SK-N-SH treated with all-trans-retinoic acid at 6 μM for 48 hours (cell line): Measurements from ENCODE around the gene FOLR2.
"Not testable (repeated sequence)": the region's sequence is repeated elsewhere in the genome, so short reads cannot be mapped to it uniquely, and the experiment has no call there.

Experiments used
- BACH2 ChIP-seq: fragments of 250-450 bp; sonication (Bioruptor Pico); IDR thresholded peaks from 2 replicates; pipeline ENCODE4 v1.9.0; 2021; ENCODE audit warnings: mild to moderate bottlenecking, borderline replicate concordance
- CSRNP3 ChIP-seq: fragments of 250-450 bp; sonication (Bioruptor Pico); IDR thresholded peaks from 2 replicates; pipeline ENCODE4 v1.5.1; 2021; ENCODE audit warnings: mild to moderate bottlenecking, moderate library complexity
- ESRRG ChIP-seq: fragments of 250-450 bp; sonication (Bioruptor Pico); IDR thresholded peaks from 2 replicates; pipeline ENCODE4 v1.6.1; 2021; ENCODE audit warnings: mild to moderate bottlenecking
- PATZ1 ChIP-seq: fragments of 250-450 bp; sonication (Bioruptor Pico); IDR thresholded peaks from 2 replicates; pipeline ENCODE4 v1.8.0; 2020; ENCODE audit warnings: mild to moderate bottlenecking, moderate library complexity, borderline replicate concordance
- RARB ChIP-seq: fragments of 250-450 bp; sonication (Bioruptor Pico); IDR thresholded peaks from 2 replicates; pipeline ENCODE4 v1.8.0; 2021; ENCODE audit warnings: mild to moderate bottlenecking, moderate library complexity
- TCF4 ChIP-seq: fragments of 250-450 bp; sonication (Bioruptor Pico); IDR thresholded peaks from 2 replicates; pipeline ENCODE4 v1.8.0; 2021; ENCODE audit warnings: mild to moderate bottlenecking, moderate library complexity, borderline replicate concordance
- TOX ChIP-seq: fragments of 250-450 bp; sonication (Bioruptor Pico); IDR thresholded peaks from 2 replicates; pipeline ENCODE4 v1.8.0; 2021; ENCODE audit warnings: mild to moderate bottlenecking, moderate library complexity, borderline replicate concordance
- ZFP3 ChIP-seq: fragments of 250-450 bp; sonication (Bioruptor Pico); IDR thresholded peaks from 2 replicates; pipeline ENCODE4 v1.5.0; 2020; ENCODE audit warnings: mild to moderate bottlenecking, moderate library complexity
- ZFP30 ChIP-seq: fragments of 450-650 bp; formaldehyde crosslinking; IDR thresholded peaks from 2 replicates; pipeline ENCODE4 v1.5.0; 2022; ENCODE audit warnings: mild to moderate bottlenecking, moderate library complexity
- ZNF565 ChIP-seq: fragments of 450-650 bp; formaldehyde crosslinking; conservative IDR thresholded peaks from 2 replicates; pipeline ENCODE4 v1.5.0; 2020; ENCODE audit warnings: low read depth, mild to moderate bottlenecking, moderate library complexity

- TF ChIP-seq RARB (CRISPR knock-in tag); TOX (CRISPR knock-in tag); ZFP30; ZNF565 (CRISPR knock-in tag); ESRRG (CRISPR knock-in tag); PATZ1 (CRISPR knock-in tag); ZFP3; BACH2; CSRNP3 (CRISPR knock-in tag); TCF4 (CRISPR knock-in tag): not testable (repeated sequence)
These were observed 44.6 kb upstream of the FOLR2 start for GRCh38 chr11:72172043-72172442.
